ENCODE data around the gene GORASP2.

Gene GORASP2

GRCh38 chr2:170949415-170949814 lies 20.4 kb downstream of the GORASP2 start:
- Histone ChIP-seq H3K27me3 (ENCODE audit: control insufficient read depth in 1 of 2, insufficient read depth in 1 of 2, low read length in 2 of 2) (no peaks in the 10 kb centered on the region), H3K4ac (ENCODE audit: low read depth in 1 of 2, low read length in 2 of 2) (no peak overlapping the region)

GRCh38 chr2:170950221-170950761 lies 21.2 kb downstream of the GORASP2 start:
- peaks cover 26% of the 10 kb centered on the region for H3K79me1 ChIP-seq (replicated peaks; ENCODE audit: low read length, poor library complexity, severe bottlenecking)
- no peaks in the 10 kb centered on the region for H3K27me3 ChIP-seq (ENCODE audit: control insufficient read depth in 1 of 2, insufficient read depth in 1 of 2, low read length in 2 of 2)
- no peak overlapping the region for H2BK12ac ChIP-seq (ENCODE audit: low read length in 2 of 2)
- no peak overlapping the region for H3K18ac ChIP-seq (ENCODE audit: low read depth in 1 of 2, low read length in 2 of 2)
- H3K4ac ChIP-seq (ENCODE audit: low read depth in 1 of 2, low read length in 2 of 2), result no peak overlapping the region
- DNase-seq, result no peak
- no peak overlapping the region for H2AFZ ChIP-seq (ENCODE audit: low read depth, low read length)
- 97% methylated on average over 4 of the region's 4 CpGs for WGBS
- no peak overlapping the region for H3K4me2 ChIP-seq (ENCODE audit: low read length, poor library complexity, severe bottlenecking)
- H3K4me3 ChIP-seq (ENCODE audit: insufficient read depth in 1 of 2, low read depth in 1 of 2, low read length in 2 of 2), result no peak overlapping the region
- peaks cover 21 to 67% of the 10 kb centered on the region in 2 experiments for H3K36me3 ChIP-seq (ENCODE audit: control insufficient read depth in 1 of 2, insufficient read depth in 2 of 2, low read depth in 1 of 2, low read length in 2 of 2)
- peaks cover 4% of the 10 kb centered on the region for H3K4me1 ChIP-seq (ENCODE audit: control insufficient read depth, insufficient read depth, low read depth, low read length)
- H4K91ac ChIP-seq (ENCODE audit: low read length), result no peak overlapping the region
- no peak overlapping the region for H3K23ac ChIP-seq (ENCODE audit: low read length in 2 of 2)
- H3K14ac ChIP-seq (ENCODE audit: low read length in 2 of 2), result no peak overlapping the region
- no peak overlapping the region for H4K8ac ChIP-seq (ENCODE audit: low read length)
- H3K9me3 ChIP-seq (ENCODE audit: control insufficient read depth, low read length), result no peaks in the 10 kb centered on the region
- H2BK15ac ChIP-seq (ENCODE audit: low read depth, poor library complexity, severe bottlenecking), result no peak overlapping the region
- no peak overlapping the region for H2BK120ac ChIP-seq (ENCODE audit: low read depth, low read length)
- H2AK5ac ChIP-seq (ENCODE audit: low read length, severe bottlenecking), result no peak overlapping the region
- H3K9ac ChIP-seq (ENCODE audit: low read length), result no peak overlapping the region
- no peak overlapping the region for H2BK5ac ChIP-seq (ENCODE audit: low read depth, low read length, poor library complexity, severe bottlenecking)
- H3K27ac ChIP-seq (ENCODE audit: low read length, poor library complexity, severe bottlenecking), result no peak overlapping the region

More at GRCh38 chr2:170949415-170949814, 20.4 kb downstream of the GORASP2 start:
- H3K9ac ChIP-seq (ENCODE audit: low read length), result no peak overlapping the region
- H3K23ac ChIP-seq (ENCODE audit: low read length in 2 of 2), result no peak overlapping the region
- no peak overlapping the region for H3K4me3 ChIP-seq (ENCODE audit: insufficient read depth in 1 of 2, low read depth in 1 of 2, low read length in 2 of 2)
- no peaks in the 10 kb centered on the region for H3K9me3 ChIP-seq (ENCODE audit: control insufficient read depth, low read length)
- H2BK15ac ChIP-seq (ENCODE audit: low read depth, poor library complexity, severe bottlenecking), result no peak overlapping the region
- 78% methylated on average over 5 of the region's 5 CpGs for WGBS
- no peak overlapping the region for H4K91ac ChIP-seq (ENCODE audit: low read length)
- no peak overlapping the region for H3K4me2 ChIP-seq (ENCODE audit: low read length, poor library complexity, severe bottlenecking)
- no peak overlapping the region for H2AFZ ChIP-seq (ENCODE audit: low read depth, low read length)
- H3K18ac ChIP-seq (ENCODE audit: low read depth in 1 of 2, low read length in 2 of 2), result no peak overlapping the region
- DNase-seq, result no peak
- H3K27ac ChIP-seq (ENCODE audit: low read length, poor library complexity, severe bottlenecking), result no peak overlapping the region
- H3K4me1 ChIP-seq (ENCODE audit: control insufficient read depth, insufficient read depth, low read depth, low read length), result peaks cover 5% of the 10 kb centered on the region
- H4K8ac ChIP-seq (ENCODE audit: low read length), result peak overlapping the region; percentile 69
- H2BK12ac ChIP-seq (ENCODE audit: low read length in 2 of 2), result no peak overlapping the region
- H3K14ac ChIP-seq (ENCODE audit: low read length in 2 of 2), result no peak overlapping the region
- H2BK120ac ChIP-seq (ENCODE audit: low read depth, low read length), result no peak overlapping the region
- no peak overlapping the region for H2AK5ac ChIP-seq (ENCODE audit: low read length, severe bottlenecking)
- H2BK5ac ChIP-seq (ENCODE audit: low read depth, low read length, poor library complexity, severe bottlenecking), result no peak overlapping the region
- H3K36me3 ChIP-seq (ENCODE audit: control insufficient read depth in 1 of 2, insufficient read depth in 2 of 2, low read depth in 1 of 2, low read length in 2 of 2), result peaks cover 18 to 58% of the 10 kb centered on the region in 2 experiments
- H3K79me1 ChIP-seq (replicated peaks; ENCODE audit: low read length, poor library complexity, severe bottlenecking), result peaks cover 22% of the 10 kb centered on the region

GRCh38 chr2:170953941-170954340 lies 24.9 kb downstream of the GORASP2 start:
- Histone ChIP-seq H3K36me3 (ENCODE audit: control insufficient read depth in 1 of 2, insufficient read depth in 2 of 2, low read depth in 1 of 2, low read length in 2 of 2) (peaks cover 36 to 97% of the 10 kb centered on the region in 2 experiments), H3K18ac (ENCODE audit: low read depth in 1 of 2, low read length in 2 of 2) (no peak overlapping the region), H3K23ac (ENCODE audit: low read length in 2 of 2) (no peak overlapping the region), H3K4me1 (ENCODE audit: control insufficient read depth, insufficient read depth, low read depth, low read length) (peaks cover 2% of the 10 kb centered on the region), H3K9ac (ENCODE audit: low read length) (no peak overlapping the region), H2AK5ac (ENCODE audit: low read length, severe bottlenecking) (no peak overlapping the region), H2BK5ac (ENCODE audit: low read depth, low read length, poor library complexity, severe bottlenecking) (no peak overlapping the region), H2BK12ac (ENCODE audit: low read length in 2 of 2) (no peak overlapping the region), H3K4me3 (ENCODE audit: insufficient read depth in 1 of 2, low read depth in 1 of 2, low read length in 2 of 2) (no peak overlapping the region), H3K27me3 (ENCODE audit: control insufficient read depth in 1 of 2, insufficient read depth in 1 of 2, low read length in 2 of 2) (no peaks in the 10 kb centered on the region), H3K14ac (ENCODE audit: low read length in 2 of 2) (no peak overlapping the region), H2BK120ac (ENCODE audit: low read depth, low read length) (no peak overlapping the region), H2BK15ac (ENCODE audit: low read depth, poor library complexity, severe bottlenecking) (no peak overlapping the region), H4K91ac (ENCODE audit: low read length) (no peak overlapping the region), H3K4ac (ENCODE audit: low read depth in 1 of 2, low read length in 2 of 2) (no peak overlapping the region), H3K4me2 (ENCODE audit: low read length, poor library complexity, severe bottlenecking) (no peak overlapping the region), H3K9me3 (ENCODE audit: control insufficient read depth, low read length) (no peaks in the 10 kb centered on the region), H2AFZ (ENCODE audit: low read depth, low read length) (no peak overlapping the region), H4K8ac (ENCODE audit: low read length) (no peak overlapping the region), H3K27ac (ENCODE audit: low read length, poor library complexity, severe bottlenecking) (no peak overlapping the region), H3K79me1 (replicated peaks; ENCODE audit: low read length, poor library complexity, severe bottlenecking) (peaks cover 31% of the 10 kb centered on the region)
- WGBS, result 54% methylated on average over 4 of the region's 4 CpGs
- peak; percentile 13 for DNase-seq

GRCh38 chr2:170963386-170963785 lies 34.3 kb downstream of the GORASP2 start:
- no peak overlapping the region for H2BK15ac ChIP-seq (ENCODE audit: low read depth, poor library complexity, severe bottlenecking)
- H2AK5ac ChIP-seq (ENCODE audit: low read length, severe bottlenecking), result no peak overlapping the region
- no peak overlapping the region for H3K4me3 ChIP-seq (ENCODE audit: insufficient read depth in 1 of 2, low read depth in 1 of 2, low read length in 2 of 2)
- peaks cover 24% of the 10 kb centered on the region for H3K4me1 ChIP-seq (ENCODE audit: control insufficient read depth, insufficient read depth, low read depth, low read length)
- H2BK5ac ChIP-seq (ENCODE audit: low read depth, low read length, poor library complexity, severe bottlenecking), result no peak overlapping the region
- no peak overlapping the region for H3K4ac ChIP-seq (ENCODE audit: low read depth in 1 of 2, low read length in 2 of 2)
- H3K79me1 ChIP-seq (replicated peaks; ENCODE audit: low read length, poor library complexity, severe bottlenecking), result peaks cover 8% of the 10 kb centered on the region
- H3K36me3 ChIP-seq (ENCODE audit: control insufficient read depth in 1 of 2, insufficient read depth in 2 of 2, low read depth in 1 of 2, low read length in 2 of 2), result peaks cover 36 to 93% of the 10 kb centered on the region in 2 experiments
- no peak overlapping the region for H3K23ac ChIP-seq (ENCODE audit: low read length in 2 of 2)
- no peak overlapping the region for H4K8ac ChIP-seq (ENCODE audit: low read length)
- no peaks in the 10 kb centered on the region for H3K27me3 ChIP-seq (ENCODE audit: control insufficient read depth in 1 of 2, insufficient read depth in 1 of 2, low read length in 2 of 2)
- H3K18ac ChIP-seq (ENCODE audit: low read depth in 1 of 2, low read length in 2 of 2), result no peak overlapping the region
- H2AFZ ChIP-seq (ENCODE audit: low read depth, low read length), result no peak overlapping the region
- H3K9ac ChIP-seq (ENCODE audit: low read length), result no peak overlapping the region
- H4K91ac ChIP-seq (ENCODE audit: low read length), result no peak overlapping the region
- H3K9me3 ChIP-seq (ENCODE audit: control insufficient read depth, low read length), result no peaks in the 10 kb centered on the region
- H3K4me2 ChIP-seq (ENCODE audit: low read length, poor library complexity, severe bottlenecking), result no peak overlapping the region
- no peak overlapping the region for H2BK12ac ChIP-seq (ENCODE audit: low read length in 2 of 2)
- H3K27ac ChIP-seq (ENCODE audit: low read length, poor library complexity, severe bottlenecking), result no peak overlapping the region
- no peak overlapping the region for H2BK120ac ChIP-seq (ENCODE audit: low read depth, low read length)
- H3K14ac ChIP-seq (ENCODE audit: low read length in 2 of 2), result no peak overlapping the region
- DNase-seq, result no peak
- 20% methylated on average over 1 of the region's 5 CpGs for WGBS
